Activated CD4-positive, alpha-beta T cell treated with anti-CD3 and anti-CD28 coated beads, Interleukin-2, Interleukin-4, amounts not matched to agents 100 ng/mL and 50 ng/mL, durations not matched to agents 16 hours and 8 hours (primary cell): ENCODE results near the gene FHL3.
"Not testable (repeated sequence)": the region's sequence is repeated elsewhere in the genome, so short reads cannot be mapped to it uniquely, and the experiment has no call there.

Source experiments
- DNase-seq: peaks from one replicate; pipeline ENCODE4 v3.0.0-alpha.2; 2020; ENCODE audit warnings: low spot score

Gene FHL3

DNA sequence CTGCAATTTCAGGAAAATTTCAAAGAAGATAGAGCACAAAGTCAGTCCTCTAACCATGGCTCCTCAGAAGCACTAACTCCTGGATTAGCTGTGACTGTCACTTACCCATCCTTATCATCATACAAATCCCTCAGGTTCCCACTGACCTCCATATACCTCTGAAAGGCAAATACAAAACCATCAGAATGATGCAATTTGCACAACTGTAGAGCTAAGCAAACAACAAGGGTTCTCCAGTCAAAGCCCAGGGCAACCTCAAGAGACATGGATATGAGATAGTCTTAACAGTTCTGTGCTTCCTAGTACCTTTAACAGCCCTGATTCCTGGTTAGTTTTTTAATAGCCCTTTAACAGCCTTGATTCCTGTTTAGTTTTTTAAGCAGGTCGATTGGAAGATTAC, 17.6 kb downstream of the FHL3 start:
- no peak for DNase-seq

DNA sequence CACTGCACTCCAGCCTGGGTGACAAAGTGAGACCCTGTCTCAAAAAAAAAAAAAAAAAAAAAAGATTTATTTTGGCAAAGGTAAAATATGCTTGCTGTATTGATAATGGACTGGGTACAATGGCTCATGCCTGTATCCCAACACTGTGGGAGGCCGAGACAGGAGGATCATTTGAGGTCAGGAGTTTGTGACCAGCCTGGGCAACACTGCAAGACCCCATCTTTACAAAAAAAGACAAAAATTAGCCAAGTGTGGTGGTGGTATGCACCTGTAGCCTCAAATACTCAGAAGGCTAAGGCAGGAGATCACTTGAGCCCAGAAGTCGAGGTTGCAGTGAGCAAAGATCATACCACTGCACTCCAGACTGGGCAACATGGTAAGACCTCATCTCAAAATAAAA, 21.8 kb downstream of the FHL3 start:
- DNase-seq = no peak

DNA sequence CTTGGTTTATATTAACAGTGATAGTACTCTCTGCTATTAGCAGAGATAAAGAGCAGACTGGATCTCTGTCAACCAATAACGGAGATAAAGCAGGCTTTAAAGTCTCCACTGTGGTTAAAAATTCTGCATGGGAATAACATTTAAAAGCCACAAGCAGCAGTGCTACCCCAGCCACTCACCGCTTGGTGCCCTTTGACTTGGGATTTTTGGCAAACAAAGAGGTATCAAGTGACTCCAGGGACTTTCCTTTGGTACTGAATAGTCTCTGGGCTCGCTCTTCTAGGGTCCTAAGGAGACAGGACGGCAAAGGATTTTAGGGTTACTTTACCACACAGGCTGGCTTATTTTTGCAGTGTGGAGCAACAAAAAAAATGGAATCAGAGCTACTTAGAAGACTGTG, 26.8 kb downstream of the FHL3 start:
- no peak for DNase-seq

DNA sequence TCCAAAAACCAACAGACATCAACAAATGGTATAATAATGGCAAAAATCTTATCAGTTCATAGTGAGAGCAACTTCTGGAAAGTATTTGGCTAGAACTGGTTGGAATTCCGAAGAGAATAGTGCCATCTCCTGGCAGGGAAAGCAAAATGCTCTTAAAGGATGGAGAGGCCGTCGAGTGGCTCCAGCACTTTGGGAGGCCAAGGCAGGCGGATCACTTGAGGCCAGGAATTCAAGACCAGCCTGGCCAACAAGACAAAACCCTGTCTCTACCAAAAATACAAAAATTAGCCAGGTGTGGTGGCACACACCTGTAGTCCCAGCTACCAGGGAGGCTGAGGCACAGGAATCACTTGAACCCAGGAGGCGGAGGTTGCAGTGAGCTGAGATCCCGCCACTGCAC, 30.2 kb downstream of the FHL3 start:
- not testable (repeated sequence) for DNase-seq

DNA sequence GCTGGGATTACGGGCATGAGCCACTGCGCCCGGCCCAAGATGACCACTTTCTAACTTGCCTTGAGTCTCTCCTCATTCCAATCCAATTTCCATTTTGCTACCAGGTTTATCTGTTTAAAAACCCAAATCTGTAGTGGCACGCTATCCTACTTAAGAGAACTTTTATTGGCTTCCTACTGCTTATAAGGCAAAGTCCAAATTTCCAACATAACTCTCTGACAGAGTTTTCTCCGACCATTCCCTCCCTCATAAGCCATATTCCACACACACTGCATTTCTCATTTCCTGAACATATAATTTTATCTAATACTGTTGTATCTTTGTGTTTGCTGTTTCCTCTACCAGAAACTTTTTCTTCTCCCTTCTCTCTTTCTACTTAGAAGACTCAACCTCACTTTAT, 30.7 kb downstream of the FHL3 start:
- DNase-seq = no peak

DNA sequence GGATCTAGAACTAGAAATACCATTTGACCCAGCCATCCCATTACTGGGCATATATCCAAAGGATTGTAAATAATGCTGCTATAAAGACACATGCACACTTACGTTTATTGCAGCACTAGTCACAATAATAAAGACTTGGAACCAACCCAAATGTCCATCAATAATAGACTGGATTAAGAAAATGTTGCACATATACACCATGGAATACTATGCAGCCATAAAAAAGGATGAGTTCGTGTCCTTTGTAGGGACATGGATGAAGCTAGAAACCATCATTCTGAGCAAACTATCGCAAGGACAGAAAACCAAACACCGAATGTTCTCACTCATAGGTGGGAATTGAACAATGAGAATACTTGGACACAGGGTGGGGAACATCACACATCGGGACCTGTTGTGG, 31.6 kb downstream of the FHL3 start:
- not testable (repeated sequence) for DNase-seq

DNA sequence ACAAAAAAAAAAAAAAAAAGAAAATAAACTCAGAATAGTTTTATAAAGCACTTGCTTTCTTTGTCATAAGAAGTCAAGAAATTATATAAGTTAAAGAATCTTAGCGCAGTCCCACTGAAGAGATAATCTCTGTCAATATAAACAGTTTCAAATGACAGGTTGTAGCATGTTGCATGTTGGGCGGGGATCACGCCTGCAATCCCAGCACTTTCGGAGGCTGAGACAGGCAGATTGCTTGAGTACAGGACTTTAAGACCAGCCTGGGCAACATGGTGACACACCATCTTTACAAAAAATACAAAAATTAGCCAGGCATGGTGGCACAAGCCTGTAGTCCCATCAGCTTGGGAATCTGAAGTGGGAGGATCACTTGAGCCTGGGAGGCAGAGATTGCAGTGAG, 40.0 kb downstream of the FHL3 start:
- no peak for DNase-seq

DNA sequence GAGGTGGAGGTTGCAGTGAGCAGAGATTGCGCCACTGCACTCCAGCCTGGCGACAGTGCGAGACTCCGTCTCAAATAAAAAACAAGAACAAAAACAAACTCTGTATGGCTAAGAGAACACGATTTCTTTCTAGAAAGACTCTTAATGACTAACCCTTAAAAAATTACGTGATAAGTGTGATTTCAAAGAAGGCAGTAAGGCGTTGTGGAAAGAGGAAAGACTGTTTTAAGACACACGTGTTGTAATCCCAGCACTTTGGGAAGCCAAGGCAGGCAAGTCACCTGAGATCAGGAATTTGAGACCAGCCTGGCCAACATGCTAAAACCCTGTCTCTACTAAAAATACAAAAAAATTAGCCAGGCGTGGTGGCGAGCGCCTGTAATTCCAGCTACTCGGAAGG, 41.2 kb downstream of the FHL3 start:
- not testable (repeated sequence) for DNase-seq

DNA sequence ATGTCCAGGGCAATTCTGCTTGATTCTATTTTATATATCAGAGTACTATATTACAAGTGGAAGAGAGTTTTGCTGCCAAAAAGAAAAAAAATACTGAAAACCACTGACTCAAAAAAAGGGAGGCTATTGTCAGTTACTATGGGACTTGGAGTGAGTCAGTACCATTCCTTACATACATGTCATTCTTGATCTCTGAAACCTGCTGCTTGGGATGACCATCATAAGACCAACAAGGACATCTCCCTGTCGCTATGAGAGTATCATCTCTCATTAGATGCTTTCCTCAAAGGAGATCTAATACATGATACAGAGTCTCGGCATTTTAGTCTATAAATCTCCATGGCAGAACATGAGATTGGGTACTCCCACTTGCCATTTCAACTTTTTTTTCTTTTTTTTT, 46.6 kb downstream of the FHL3 start:
- DNase-seq = no peak

DNA sequence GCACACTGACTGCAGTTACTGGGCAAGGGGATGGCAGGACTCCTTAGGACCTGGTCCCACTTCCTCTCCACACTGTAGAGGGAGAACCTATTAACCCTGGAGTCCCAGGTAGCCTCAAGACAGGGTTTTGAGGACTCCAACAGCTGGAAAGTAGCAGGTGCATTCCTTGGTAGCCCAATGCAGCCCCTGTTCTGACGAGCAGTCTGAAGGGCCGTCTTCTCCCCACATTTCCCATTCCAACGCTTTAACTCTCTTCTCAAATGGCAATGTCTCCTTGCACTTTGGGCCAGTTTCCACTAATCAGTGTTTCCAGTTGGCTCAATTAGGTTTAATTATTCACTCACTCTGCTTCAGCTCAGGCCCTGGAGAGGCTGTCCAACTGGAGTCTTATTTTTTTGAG, 49.6 kb downstream of the FHL3 start:
- no peak for DNase-seq

DNA sequence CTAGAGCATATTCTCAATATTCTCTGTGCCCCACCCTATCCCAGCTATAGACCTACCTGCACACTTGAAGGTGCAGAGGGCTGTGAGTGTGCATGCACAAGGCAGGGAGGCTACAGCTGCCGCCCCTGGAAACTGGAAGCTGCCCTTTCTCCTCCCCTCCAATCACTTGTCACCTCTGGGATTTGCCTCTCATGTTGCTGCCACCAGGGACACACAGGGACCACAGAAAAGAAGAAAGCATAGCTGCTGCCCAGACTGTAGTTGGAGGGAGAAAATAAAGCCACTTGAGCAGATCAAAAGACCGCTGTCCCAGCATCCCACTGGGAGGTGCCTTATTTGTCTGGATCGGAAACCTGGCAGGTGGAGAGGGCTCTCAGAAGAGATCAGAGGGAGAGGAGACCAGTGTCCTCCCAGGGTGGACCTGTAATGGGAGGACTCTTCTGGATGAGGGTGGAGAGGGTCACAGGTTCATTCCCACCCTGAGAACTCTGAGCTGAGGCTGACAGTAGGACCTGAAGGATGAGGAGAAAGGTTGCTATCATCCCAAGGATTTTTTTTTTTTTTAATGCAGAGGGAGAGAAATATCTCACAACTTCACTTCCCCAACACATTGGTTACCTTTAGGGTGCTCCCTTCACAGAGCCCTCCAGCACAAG, 50.9 kb downstream of the FHL3 start:
- DNase-seq = no peak

DNA sequence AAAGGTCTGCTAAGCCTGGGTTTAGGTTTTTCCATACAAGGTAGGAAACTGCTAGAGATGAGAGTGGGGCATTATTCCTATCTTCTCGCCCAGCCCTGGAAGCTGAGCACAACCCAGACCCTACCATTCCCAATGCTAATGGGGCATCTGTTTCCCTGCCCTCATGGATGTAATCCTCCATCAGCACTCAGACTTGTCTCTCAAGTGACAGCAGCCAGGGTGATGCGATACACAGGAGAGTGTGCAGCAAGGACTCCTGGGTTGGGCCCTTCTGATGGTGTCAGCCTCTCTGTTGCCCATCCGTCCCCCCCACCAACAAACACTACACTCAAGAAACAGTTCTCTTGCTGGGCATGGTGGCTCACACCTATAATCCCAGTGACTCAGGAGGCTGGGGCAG, 52.6 kb downstream of the FHL3 start:
- no peak for DNase-seq

DNA sequence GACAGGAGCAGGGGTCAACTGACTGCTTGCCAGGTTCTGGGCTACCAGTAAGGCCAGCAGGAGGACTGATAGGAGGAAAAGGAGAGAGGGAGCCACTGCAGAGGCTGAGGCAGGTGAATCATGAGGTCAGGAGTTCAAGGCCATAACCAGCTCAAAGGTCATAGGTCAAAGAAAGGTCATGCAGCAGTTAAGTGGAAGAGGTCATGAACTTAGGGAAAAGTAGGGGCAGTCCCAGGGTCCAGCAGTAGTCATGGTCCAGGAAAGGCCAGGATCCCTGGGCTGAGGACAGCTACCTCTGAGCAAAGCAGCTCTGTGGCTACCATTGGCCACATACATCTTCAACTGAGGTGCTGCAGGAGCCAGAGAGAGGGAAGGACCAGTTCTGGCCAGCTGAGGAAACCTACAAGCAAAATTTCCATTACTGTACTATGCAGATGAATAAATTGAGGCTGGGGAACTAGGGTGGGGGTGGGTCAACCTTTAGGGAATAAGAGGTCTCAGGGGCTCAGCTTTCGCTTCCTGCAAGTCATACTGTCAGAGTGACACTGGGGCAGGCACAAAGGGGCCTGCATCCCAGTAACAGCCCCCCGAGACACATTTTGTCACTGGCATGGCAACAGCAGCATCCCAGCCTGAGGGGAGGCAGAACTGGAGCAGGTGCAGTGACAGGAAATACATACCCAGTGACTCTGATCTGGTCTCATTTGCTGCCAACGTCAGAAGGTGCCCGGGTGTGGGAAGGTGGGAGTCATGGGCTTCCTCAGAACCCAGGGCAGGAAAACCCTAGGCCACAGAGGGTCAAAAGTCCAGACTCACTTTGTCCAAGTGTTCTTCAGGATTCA, 53.3 kb downstream of the FHL3 start:
- no peak for DNase-seq

DNA sequence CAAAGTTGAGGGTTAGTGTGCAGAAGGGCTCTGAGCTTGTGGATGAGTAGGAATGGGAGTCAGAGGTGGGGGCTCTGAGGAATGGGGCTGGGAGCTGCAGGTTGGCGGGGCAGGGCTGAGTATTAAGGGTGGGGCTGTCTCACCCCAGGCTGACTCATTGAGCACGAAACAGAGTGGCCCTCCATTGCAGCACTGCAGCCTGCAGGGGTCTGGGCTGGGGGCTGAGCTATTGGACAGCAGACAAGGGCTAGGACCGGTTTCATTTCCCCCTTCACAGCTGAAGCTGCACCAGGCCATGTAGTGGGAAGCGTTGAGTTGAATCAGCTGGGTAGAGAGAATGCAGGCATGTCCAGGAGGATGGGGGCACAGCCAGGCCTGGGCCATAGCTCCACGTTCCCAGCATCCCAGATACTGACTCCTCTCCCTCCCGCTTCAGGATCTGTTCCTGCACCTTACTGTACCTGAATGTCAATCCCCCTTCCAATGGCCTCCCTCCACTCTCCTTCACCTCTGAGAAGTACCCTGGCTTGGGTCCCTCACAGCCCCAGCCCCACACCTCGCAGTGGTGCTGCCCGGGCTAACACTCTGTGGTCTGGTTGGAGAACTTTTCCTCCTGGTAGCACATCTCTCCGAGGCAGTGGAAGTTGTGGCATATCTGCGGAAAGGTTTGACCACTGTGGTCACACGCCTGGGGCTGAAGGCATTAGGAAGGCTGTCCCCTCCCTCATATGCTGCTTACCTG, 54.1 kb downstream of the FHL3 start:
- DNase-seq = no peak

DNA sequence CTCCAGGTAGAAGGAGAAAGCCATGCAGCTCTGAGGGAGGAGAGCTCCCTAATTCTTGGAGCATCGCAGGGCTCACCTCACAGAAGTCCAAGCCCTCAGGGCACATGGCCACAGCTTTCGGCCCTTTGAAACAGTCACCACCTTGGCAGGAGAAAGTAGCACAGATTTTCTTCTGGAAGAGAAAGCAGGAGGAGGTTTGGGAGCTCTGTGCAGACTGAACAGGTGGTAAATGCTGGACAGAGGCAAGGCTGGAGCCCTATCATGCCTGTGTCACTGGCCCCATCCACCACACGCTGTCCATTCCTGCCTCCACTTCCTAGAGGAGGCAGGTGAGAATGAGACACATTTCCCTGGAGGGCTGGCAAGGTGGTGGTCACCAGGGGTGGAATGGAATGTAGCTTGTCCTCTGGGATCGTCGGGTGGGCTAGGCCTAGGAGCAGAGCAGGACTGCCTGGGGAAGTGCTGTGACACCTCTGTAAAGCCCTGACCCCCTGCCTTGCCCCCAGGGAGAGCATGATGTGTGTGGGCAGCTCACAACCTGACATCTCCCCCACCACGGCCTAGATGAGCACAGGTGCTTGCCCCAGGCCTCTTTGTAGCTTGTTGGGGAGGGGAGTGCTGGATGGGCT, 55.7 kb downstream of the FHL3 start:
- no peak for DNase-seq

DNA sequence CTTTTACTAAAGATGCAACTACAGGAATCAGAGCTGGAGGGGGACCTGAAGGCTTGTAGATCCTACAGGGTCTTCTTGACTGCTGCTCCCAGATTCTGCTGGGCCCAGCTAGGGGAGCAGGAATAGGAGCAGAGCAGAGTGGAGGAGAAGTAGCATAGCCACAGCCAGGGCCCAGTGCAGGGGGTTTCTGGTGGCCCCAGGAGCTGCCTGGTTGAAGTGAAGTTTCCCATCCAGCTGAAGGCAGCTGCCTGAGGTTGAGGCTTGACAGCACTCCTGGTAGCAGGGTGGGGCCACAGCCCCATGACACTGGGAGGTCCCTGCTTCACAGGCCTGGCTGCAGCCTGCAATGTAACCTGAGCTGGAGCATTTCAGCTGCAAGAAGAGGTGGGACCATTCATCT, 56.5 kb downstream of the FHL3 start:
- DNase-seq = no peak

DNA sequence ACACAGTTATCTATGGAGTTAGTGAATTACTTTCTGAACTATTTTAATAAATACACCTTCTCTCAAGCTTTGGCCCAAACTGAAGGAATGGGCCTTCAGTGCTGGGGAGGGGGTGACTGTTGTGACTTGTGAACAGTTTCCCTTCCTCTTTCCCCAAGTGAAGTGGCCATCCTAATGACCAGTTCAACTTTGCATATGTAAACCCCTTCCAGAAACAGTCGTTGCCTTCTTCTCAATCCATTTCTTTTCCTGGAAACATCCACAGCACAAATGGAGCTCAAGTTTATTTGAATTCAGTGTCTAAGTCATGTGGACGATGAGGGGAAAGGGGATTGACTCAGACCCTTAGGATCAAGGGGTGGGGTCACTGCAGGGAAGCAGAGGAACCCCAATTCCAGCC, 57.1 kb downstream of the FHL3 start:
- no peak for DNase-seq

DNA sequence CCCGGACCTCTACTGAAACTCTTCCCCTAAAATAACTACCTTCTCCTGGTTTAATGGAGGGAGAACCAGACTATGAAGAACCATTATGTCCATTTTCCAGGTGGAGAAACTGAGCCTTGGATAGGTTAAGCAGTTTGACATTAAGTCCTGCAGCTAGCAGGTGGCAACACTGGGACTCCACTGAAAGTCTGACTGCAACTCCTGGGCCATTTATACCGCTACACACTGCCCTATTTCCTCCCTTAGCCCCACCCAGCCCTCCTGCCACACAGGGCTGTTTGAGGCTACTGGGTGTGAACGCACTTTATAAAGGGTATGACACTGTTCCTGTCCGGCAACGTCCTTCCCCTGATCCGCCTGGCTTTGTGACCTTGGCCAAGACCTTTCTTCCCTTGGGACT, 58.0 kb downstream of the FHL3 start:
- DNase-seq = no peak
